Esophagus squamous epithelium (tissue), 5 donors: ENCODE data around the gene AP5M1. TPM values are rescaled to one million over a fixed set of nuclear protein-coding genes. Genes with fewer than 3 reads are reported as not detected.

Experiments
- DNase-seq: peaks from one replicate; lab custom pipeline; 2025; lab: John Stamatoyannopoulos, UW
- H3K27ac ChIP-seq, 4 donors: fragments of 200-600 bp; sonication (generic); one replicate each; pipeline ENCODE4 v1.5.1; 2016 to 2019; ENCODE audit warnings: mild to moderate bottlenecking in 1 of 4
- H3K27me3 ChIP-seq, 4 donors: fragments of 200-600 bp; sonication (generic); 1 replicate in 3 of 4; 2 replicates in 1 of 4; pipeline versions ENCODE4 v1.5.1 to v1.6.0; 2017 to 2021; ENCODE audit warnings: antibody characterized with exemption in 1 of 4
- H3K36me3 ChIP-seq, 3 donors: fragments of 200-600 bp; sonication (generic); one replicate each; pipeline ENCODE4 v1.5.1; 2016 to 2019
- H3K4me1 ChIP-seq, 3 donors: fragments of 200-600 bp; sonication (generic); one replicate each; pipeline ENCODE4 v1.5.1; 2017 to 2019
- H3K4me3 ChIP-seq, 4 donors: fragments of 200-600 bp; sonication (generic); 1 replicate in 3 of 4; 2 replicates in 1 of 4; pipeline ENCODE4 v1.5.1; 2016 to 2019; ENCODE audit warnings: mild to moderate bottlenecking in 2 of 4, moderate library complexity in 1 of 4
- H3K9me3 ChIP-seq, 3 donors: fragments of 200-600 bp; sonication (generic); one replicate each; pipeline ENCODE4 v1.5.1; 2016 to 2019
- CTCF ChIP-seq, 6 experiments: fragments of 450-650 bp in 4 of 6; fragments of 200-600 bp in 2 of 6; sonication (generic) in 2 of 6; IDR thresholded peaks; one replicate each; pipeline ENCODE4 v1.5.1; 2016 to 2019; ENCODE audit warnings: antibody characterized with exemption in 6 of 6, mild to moderate bottlenecking in 4 of 6, moderate library complexity in 4 of 6
- POLR2A ChIP-seq, 4 donors: fragments of 450-650 bp; IDR thresholded peaks; one replicate each; pipeline ENCODE4 v1.6.1; 2017; ENCODE audit warnings: antibody characterized with exemption in 4 of 4, mild to moderate bottlenecking in 4 of 4, moderate library complexity in 3 of 4
- WGBS, 2 donors: methylation state at CpG; one replicate each; pipeline ENCODE4 v1.1.5; 2018; 5-methylcytosine and 5-hydroxymethylcytosine counted together
- intact Hi-C: fragments of 100-400 bp; cut with DNase I; formaldehyde crosslinking; loops from one replicate; pipeline ENCODE4 v1.15.0; 2022
- total RNA-seq, 4 donors: library from RNA; depleted of rRNA; stranded (reverse); fragments of >200 nt; gene quantifications; one replicate each; pipeline ENCODE4 v1.1.0, GENCODE V29; 2016
- donor health status: DM: yes; HTN: yes; CAD: no.

AP5M1 gene
- total RNA-seq, 4 donors from 2014 or later: 24.1 to 34.2 (median 31.7) TPM

DNA sequence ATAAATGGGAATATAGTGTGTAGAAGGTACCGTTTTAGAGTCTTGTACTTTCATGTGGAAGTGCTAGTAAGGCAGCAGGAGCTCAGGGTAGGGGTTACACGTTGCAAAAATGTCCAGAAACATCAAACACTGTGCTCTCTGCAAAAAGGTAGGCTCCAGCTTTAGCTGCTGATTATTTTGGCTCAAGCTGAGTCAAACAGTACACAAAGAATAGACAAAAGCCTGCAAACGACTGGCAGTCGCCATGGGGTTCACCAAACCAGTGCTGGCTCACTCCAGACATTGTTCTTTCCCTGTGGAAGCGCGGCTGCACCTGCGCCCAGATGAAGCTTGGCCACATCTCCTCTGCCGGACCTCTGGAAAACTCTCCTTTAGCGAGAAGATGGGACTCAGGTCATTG is 76.3 kb downstream of the AP5M1 start:
- TF ChIP-seq POLR2A (IDR thresholded peaks at IDR 0.05) (no peak), CTCF (IDR thresholded peaks at IDR 0.05) (no peak)
- Histone ChIP-seq H3K9me3 (no peaks in the 10 kb centered on the region), H3K4me1 (no peaks in the 10 kb centered on the region), H3K36me3 (no peaks in the 10 kb centered on the region), H3K4me3 (no peak overlapping the region), H3K27me3 (peaks cover 0 to 5% (median 0%) of the 10 kb centered on the region in 4 donors), H3K27ac (no peak overlapping the region)
- WGBS, 2 donors: 63 to 65% methylated on average over 9 of the region's 9 CpGs
- intact Hi-C loops: no loop called here
- DNase-seq: no peak

- H3K4me1 ChIP-seq: no peaks in the 10 kb centered on the region
- no peak for TF ChIP-seq POLR2A (IDR thresholded peaks at IDR 0.05)
- TF ChIP-seq CTCF (IDR thresholded peaks at IDR 0.05): no peak
- DNase-seq: no peak
- H3K9me3 ChIP-seq: no peaks in the 10 kb centered on the region
- H3K27me3 ChIP-seq: peaks cover 0 to 12% (median 0%) of the 10 kb centered on the region in 4 donors
- no peak overlapping the region for H3K27ac ChIP-seq
- WGBS, 2 donors: 36 to 50% methylated on average over 2 of the region's 2 CpGs
- no peak overlapping the region for H3K4me3 ChIP-seq
- no peaks in the 10 kb centered on the region for H3K36me3 ChIP-seq
- intact Hi-C loops: no loop called here
These were observed 78.0 kb downstream of the AP5M1 start for GRCh38 chr14:57346741-57347140.

Other genes with a start within 250 kb of the AP5M1 start
- 10 to 100 TPM; 31.4 to 38.5 (median 38.0) TPM for gene EXOC5, start 66 bp upstream of the AP5M1 start, total RNA-seq
- 10 to 100 TPM in 3 of 4 donors, 1 to 10 TPM in 1; 7.8 to 13.9 (median 12.8) TPM for gene NAA30, start 121.6 kb downstream of the AP5M1 start, total RNA-seq
- not detected for gene CCDC198, start 224.9 kb downstream of the AP5M1 start, total RNA-seq